HG03108 (cell line): ENCODE results near the gene MSH6.
"Not testable (repeated sequence)": the region's sequence is repeated elsewhere in the genome, so short reads cannot be mapped to it uniquely, and the experiment has no call there.

Source experiments
- ATAC-seq: cut with Tn5 transposase; IDR thresholded peaks from one replicate; pipeline ENCODE4 v1.9.1; 2021; ENCODE audit warnings: moderate library complexity; ENCODE audit not compliant: unreplicated experiment

MSH6 gene

DNA sequence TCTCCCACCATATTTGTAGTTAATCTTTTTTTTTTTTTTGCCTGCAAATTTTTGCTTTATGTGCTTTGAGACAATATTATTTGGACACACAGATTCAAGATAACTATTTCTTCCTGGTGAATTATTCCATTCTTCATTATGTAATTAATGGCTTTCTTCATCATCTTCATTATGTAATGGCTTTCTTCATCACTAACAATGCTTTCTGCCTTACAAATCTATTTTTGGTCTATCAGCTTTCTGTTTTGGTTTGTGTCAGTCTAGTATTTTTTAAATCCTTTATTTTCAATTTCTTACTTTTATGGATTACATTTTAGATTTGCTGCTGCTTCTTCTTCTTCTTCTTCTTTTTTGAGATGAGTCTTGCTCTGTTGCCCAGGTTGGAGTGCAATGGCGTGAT is 60.5 kb downstream of the MSH6 start:
- ATAC-seq: no peak

DNA sequence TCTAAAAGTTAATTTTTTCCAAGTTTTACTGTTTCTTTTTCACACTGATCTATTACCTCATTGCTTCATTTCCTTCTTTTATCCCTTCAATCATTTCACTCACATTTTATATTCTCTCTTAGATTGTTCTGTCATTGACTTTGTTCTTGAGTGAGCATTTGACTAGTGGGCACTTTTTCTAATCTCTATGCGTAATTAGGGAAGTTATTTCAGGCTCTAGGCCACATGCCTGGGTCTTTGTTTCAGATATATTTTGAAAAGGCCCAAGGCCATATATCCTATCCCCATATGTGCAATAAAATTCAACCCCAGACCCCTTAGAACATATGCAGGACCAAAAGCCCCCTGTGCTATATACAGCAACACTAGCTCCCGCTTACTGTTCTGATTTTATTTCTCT is 61.2 kb downstream of the MSH6 start:
- ATAC-seq: no peak

DNA sequence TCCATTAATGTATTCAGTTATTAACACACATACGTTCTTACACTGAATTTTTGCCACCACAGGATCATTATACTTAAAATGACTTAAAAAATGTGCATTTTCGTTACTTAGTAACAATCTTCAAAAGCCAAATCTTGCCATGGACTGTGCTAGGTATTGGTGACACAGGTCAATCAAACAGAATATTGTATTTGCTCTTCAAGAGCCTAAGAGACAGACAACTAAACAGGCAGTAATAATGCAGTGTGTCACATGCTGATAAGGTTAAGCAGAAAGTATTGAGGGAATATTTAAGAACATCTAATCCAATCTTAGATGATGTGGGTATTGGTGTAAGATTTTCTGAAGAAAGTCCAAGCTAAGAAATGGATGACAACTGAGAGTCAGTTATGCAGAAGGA is 66.4 kb downstream of the MSH6 start:
- no peak for ATAC-seq

DNA sequence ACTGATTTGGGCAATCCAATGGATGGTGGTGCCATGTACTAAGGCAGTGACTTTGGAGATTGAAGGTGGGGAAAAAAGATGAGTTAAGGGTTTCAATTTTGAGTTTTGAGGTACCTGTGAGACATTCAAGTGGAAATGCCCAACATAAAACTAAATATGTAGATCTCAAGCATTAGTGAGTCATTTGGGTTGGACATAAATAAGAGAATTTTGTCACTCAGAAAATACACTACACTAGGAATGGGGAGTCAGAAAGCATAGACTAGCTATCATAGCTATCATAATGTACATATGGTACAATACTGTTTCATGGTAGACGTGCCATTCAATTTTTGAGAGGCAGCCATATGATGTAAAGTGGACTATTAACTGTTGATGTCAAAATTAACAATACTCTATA is 67.3 kb downstream of the MSH6 start:
- no peak for ATAC-seq

DNA sequence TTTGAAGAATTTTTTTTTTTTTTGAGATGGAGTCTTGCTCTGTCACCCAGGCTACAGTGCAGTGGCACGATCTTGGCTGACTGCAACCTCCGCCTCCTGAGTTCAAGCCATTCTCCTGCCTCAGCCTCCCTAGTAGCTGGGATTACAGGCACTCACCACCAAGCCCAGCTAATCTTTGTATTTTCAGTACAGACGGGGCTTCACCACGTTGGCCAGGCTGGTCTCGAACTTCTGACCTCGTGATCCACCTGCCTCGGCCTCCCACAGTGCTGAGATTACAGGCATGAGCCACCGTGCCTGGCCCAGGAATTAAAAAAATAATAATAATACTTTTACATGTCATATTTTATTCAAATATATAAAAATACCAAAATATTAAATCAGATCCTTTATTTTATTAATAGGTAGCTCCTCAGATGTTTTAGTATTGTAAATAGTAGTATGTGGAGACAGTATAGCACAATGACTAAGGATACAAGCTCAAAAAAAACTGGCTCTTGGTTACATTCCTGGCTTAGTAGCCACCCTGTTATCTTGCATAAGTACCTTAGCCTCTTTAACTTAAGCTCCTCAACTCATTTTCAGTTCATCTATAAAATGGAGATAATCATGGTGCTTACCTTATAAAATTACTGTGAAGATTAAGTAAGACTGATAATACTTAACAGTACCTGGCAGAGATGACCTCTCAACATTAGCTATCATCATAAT is 70.3 kb downstream of the MSH6 start:
- ATAC-seq: not testable (repeated sequence)
